Stimulated activated CD8-positive, alpha-beta memory T cell treated with anti-CD3 and anti-CD28 coated beads, Interleukin-12 subunit alpha, Interleukin-12 subunit beta, amount 100 ng/mL, for 24 hours (primary cell): ENCODE measurements around the gene KLF6.
"Not testable (repeated sequence)": the region's sequence is repeated elsewhere in the genome, so short reads cannot be mapped to it uniquely, and the experiment has no call there.

Experiments
- DNase-seq: peaks from one replicate; pipeline ENCODE4 v3.0.0-alpha.2; 2020; ENCODE audit errors: extremely low read depth

The KLF6 gene

GRCh38 chr10:3757250-3757637 is 27.8 kb downstream of the KLF6 start:
- no peak for DNase-seq

- DNase-seq, result no peak
These were observed 28.7 kb downstream of the KLF6 start for GRCh38 chr10:3756360-3756740.

- DNase-seq, result no peak
These were observed 29.3 kb downstream of the KLF6 start for GRCh38 chr10:3755440-3756359.

- no peak for DNase-seq
These were observed 30.1 kb downstream of the KLF6 start for GRCh38 chr10:3754727-3755439.

- DNase-seq, result no peak
These were observed 34.2 kb downstream of the KLF6 start for GRCh38 chr10:3750854-3751253.

- DNase-seq, result no peak
These were observed 34.8 kb downstream of the KLF6 start for GRCh38 chr10:3750006-3750816.

- no peak for DNase-seq
These were observed 35.4 kb downstream of the KLF6 start for GRCh38 chr10:3749600-3749999.

GRCh38 chr10:3749011-3749410 is 36.0 kb downstream of the KLF6 start:
- no peak for DNase-seq

GRCh38 chr10:3748484-3748883 is 36.5 kb downstream of the KLF6 start:
- no peak for DNase-seq

- DNase-seq, result no peak
These were observed 37.0 kb downstream of the KLF6 start for GRCh38 chr10:3747984-3748383.

GRCh38 chr10:3747248-3747960 is 37.6 kb downstream of the KLF6 start:
- DNase-seq, result no peak

GRCh38 chr10:3746634-3747033 is 38.4 kb downstream of the KLF6 start:
- no peak for DNase-seq

- DNase-seq, result no peak
These were observed 39.5 kb downstream of the KLF6 start for GRCh38 chr10:3745521-3745920.

- no peak for DNase-seq
These were observed 43.1 kb downstream of the KLF6 start for GRCh38 chr10:3741688-3742461.

- no peak for DNase-seq
These were observed 44.7 kb downstream of the KLF6 start for GRCh38 chr10:3740157-3740871.

- DNase-seq, result no peak
These were observed 46.1 kb downstream of the KLF6 start for GRCh38 chr10:3738855-3739350.

- no peak for DNase-seq
These were observed 47.1 kb downstream of the KLF6 start for GRCh38 chr10:3737864-3738263.

- DNase-seq, result no peak
These were observed 49.8 kb downstream of the KLF6 start for GRCh38 chr10:3735175-3735574.

GRCh38 chr10:3734111-3734510 is 50.9 kb downstream of the KLF6 start:
- no peak for DNase-seq

- DNase-seq, result not testable (repeated sequence)
These were observed 52.8 kb downstream of the KLF6 start for GRCh38 chr10:3732183-3732582.
